Measurements from ENCODE around the gene YIPF7.

DNA sequence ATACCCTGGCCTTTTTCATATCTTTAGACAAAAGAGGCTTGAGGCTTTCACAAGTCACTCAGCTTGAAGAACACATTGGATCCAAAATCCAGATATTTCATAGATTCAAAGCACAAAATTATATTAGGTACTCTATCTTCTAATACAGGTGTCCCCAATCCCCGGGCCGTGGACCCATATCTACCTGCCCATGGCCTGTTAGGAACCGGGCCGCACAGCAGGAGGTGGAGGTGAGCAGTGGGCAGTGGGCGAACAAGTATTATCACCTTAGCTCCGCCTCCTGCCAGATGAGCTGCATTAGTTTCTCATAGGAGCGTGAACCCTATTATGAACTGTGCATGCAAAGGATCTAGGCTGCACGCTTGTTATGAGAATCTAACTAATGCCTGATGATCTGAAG, 18.7 kb downstream of the YIPF7 start:
- TF ChIP-seq EP300 (IDR thresholded peaks at IDR 0.05) (no peak), CTCF (IDR thresholded peaks at IDR 0.05) (no peak), POLR2A (IDR thresholded peaks at IDR 0.05) (no peak), POLR2AphosphoS5 (IDR thresholded peaks at IDR 0.05) (no peak)
